ENCODE results near the gene RNF157.
"Not testable (repeated sequence)": the region's sequence is repeated elsewhere in the genome, so short reads cannot be mapped to it uniquely, and the experiment has no call there.

Gene RNF157

DNA sequence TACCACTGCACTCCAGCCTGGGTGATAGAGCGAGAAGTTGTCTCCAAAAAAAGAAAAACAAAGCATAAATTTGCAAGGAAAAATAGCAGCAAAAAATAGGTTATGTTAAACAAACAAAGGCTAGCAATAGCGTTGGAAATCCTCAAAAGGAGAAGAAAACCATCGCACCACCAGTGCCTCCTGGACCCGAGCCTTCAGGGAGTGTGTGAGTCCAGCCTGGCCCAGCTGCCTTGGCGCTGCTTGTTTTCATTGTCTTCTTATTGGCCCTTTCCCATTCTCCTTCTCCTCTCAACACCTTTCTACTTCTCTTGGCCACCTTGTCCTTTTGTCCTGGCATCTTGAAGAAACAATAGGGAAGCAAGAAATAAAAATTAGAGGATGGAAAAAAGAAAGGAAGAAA lies 20.4 kb upstream of the RNF157 start:
- Histone ChIP-seq H3K36me3 (ENCODE audit: control insufficient read depth, insufficient read depth, low read length, severe bottlenecking) (no peaks in the 10 kb centered on the region), H3K4me3 (ENCODE audit: low read length) (no peak overlapping the region), H3K9me3 (ENCODE audit: control insufficient read depth, low read length) (no peaks in the 10 kb centered on the region), H3K9ac (ENCODE audit: low read length) (no peak overlapping the region), H3K27me3 (replicated peaks; ENCODE audit: control insufficient read depth, insufficient read depth, low read length) (no peaks in the 10 kb centered on the region), H3K4me1 (ENCODE audit: control insufficient read depth, insufficient read depth, low read length) (peaks cover 25% of the 10 kb centered on the region)
- DNase-seq (ENCODE audit: low read depth): no peak

DNA sequence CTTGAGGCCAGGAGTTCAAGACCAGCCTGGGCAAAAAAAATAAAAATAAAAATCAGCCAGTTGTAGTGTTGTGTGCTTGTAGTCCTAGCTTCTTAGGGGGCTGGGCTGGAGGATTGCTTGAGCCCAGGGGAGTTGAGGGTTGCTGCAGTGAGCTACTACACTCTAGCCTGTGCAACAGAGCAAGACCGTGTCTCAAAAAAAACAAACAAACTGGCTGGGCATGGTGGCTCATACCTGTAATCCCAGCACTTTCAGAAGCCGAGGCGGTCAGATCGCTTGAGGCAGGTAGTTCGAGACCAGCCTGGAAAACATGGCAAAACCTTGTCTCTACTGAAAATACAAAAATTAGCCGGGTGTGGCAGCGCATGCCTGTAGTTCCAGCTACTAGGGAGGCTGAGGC lies 19.9 kb upstream of the RNF157 start:
- Histone ChIP-seq H3K9me3 (ENCODE audit: control insufficient read depth, low read length) (no peaks in the 10 kb centered on the region), H3K27me3 (replicated peaks; ENCODE audit: control insufficient read depth, insufficient read depth, low read length) (no peaks in the 10 kb centered on the region), H3K4me3 (ENCODE audit: low read length) (no peak overlapping the region), H3K4me1 (ENCODE audit: control insufficient read depth, insufficient read depth, low read length) (peaks cover 25% of the 10 kb centered on the region), H3K36me3 (ENCODE audit: control insufficient read depth, insufficient read depth, low read length, severe bottlenecking) (no peaks in the 10 kb centered on the region), H3K9ac (ENCODE audit: low read length) (no peak overlapping the region)
- no peak for DNase-seq (ENCODE audit: low read depth)

DNA sequence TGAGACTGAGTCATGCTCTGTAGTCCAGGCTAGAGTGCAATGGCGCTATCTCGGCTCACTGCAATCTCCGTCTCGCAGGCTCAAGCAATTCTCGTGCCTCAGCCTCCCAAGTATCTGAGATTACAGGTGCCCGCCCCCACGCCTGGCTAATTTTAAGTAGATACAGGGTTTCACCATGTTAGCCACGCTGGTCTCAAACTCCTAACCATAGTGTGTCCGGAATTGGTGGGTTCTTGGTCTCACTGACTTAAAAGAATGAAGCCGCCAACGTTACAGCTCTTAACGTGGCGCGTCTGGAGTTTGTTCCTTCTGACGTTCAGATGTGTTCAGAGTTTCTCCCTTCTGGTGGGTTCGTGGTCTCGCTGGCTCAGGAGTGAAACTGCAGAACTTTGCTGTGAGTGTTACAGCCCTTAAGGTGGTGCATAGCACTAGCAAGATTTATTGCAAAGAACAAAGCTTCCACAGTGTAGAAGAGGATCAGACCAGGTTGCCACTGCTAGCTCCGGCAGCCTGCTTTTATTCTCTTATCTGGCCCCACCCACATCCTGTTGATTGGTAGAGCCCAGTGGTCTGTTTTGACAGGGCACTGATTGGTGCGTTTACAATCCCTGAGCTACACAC lies 16.2 kb upstream of the RNF157 start:
- DNase-seq (ENCODE audit: low read depth); H3K36me3 ChIP-seq (ENCODE audit: control insufficient read depth, insufficient read depth, low read length, severe bottlenecking); H3K27me3 ChIP-seq (replicated peaks; ENCODE audit: control insufficient read depth, insufficient read depth, low read length); H3K9ac ChIP-seq (ENCODE audit: low read length); H3K9me3 ChIP-seq (ENCODE audit: control insufficient read depth, low read length); H3K4me3 ChIP-seq (ENCODE audit: low read length): not testable (repeated sequence)
- peaks cover 36% of the 10 kb centered on the region for H3K4me1 ChIP-seq (ENCODE audit: control insufficient read depth, insufficient read depth, low read length)

DNA sequence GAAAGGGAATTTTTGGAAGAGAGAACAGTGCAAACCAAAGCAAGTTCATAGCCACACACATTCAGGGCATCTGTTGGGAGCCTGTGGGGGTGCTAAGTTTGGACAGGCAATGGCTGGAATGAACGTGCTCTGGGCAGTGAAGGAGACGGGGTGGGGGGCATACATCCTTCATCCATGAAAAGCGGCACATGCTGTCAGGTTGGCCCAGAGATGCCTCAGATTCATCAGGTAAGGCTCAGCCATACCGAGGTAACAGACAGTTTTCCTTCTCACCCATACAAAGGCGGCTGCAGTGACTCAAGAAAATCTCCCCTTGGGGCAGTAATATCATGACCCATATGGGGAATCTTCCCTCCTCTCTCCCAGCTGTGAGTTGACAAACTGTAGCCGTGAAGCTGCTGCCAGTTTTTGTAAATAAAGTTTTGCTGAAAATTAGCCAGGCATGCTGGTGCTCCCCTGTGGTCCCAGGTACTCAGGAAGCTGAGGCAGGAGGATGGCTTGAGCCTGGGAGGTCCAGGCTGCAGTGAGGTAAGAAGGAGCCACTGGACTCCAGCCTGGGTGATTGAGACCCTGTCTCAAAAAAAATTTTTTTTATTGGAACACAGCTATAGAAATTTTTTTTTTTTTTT lies 15.6 kb upstream of the RNF157 start:
- DNase-seq (ENCODE audit: low read depth): no peak
- Histone ChIP-seq H3K9ac (ENCODE audit: low read length) (no peak overlapping the region), H3K27me3 (replicated peaks; ENCODE audit: control insufficient read depth, insufficient read depth, low read length) (no peaks in the 10 kb centered on the region), H3K4me1 (ENCODE audit: control insufficient read depth, insufficient read depth, low read length) (peaks cover 43% of the 10 kb centered on the region), H3K4me3 (ENCODE audit: low read length) (no peak overlapping the region), H3K36me3 (ENCODE audit: control insufficient read depth, insufficient read depth, low read length, severe bottlenecking) (no peaks in the 10 kb centered on the region), H3K9me3 (ENCODE audit: control insufficient read depth, low read length) (no peaks in the 10 kb centered on the region)

DNA sequence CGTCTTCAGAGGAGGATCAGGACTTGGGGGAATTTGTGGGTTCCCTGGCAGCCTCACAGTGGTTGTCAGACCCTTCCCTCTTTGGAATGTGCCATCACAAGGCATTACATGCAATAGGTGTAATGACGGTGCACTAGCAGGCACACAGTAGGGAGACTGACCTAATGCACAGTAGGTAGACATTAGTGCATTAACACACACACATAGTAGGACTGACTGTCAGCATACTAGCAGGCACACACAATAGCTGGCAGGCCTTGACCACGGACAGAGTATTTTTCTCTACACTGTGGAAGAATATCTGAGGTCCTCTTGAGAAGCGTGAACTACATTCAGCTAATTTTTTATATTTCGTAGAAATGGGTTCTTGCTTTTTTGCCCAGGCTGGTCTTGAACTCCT lies 14.0 kb upstream of the RNF157 start:
- no peaks in the 10 kb centered on the region for H3K9me3 ChIP-seq (ENCODE audit: control insufficient read depth, low read length)
- no peak for DNase-seq (ENCODE audit: low read depth)
- H3K4me3 ChIP-seq (ENCODE audit: low read length): no peak overlapping the region
- H3K36me3 ChIP-seq (ENCODE audit: control insufficient read depth, insufficient read depth, low read length, severe bottlenecking): no peaks in the 10 kb centered on the region
- H3K9ac ChIP-seq (ENCODE audit: low read length): no peak overlapping the region
- no peaks in the 10 kb centered on the region for H3K27me3 ChIP-seq (replicated peaks; ENCODE audit: control insufficient read depth, insufficient read depth, low read length)
- H3K4me1 ChIP-seq (ENCODE audit: control insufficient read depth, insufficient read depth, low read length): peaks cover 39% of the 10 kb centered on the region

DNA sequence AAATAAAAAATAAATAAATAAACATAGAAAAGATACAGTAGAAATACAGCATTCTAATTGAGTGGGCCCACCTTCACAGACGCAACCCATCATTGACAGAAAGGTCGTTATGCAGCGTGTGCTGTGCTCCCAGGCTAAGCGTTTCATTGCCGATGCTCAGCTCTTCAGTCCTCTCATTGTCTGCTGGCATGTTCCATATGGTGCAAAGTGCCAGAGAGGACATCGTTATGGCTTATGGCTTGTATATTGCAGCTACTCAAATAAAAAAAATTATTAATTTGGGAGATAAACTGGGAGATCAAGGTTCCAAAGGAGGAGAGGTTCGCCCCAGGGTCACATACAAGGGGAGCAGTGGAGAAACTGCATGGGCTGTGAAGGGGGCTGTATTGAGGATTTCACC lies 13.5 kb upstream of the RNF157 start:
- H3K4me1 ChIP-seq (ENCODE audit: control insufficient read depth, insufficient read depth, low read length): peaks cover 36% of the 10 kb centered on the region
- no peak overlapping the region for H3K9ac ChIP-seq (ENCODE audit: low read length)
- H3K9me3 ChIP-seq (ENCODE audit: control insufficient read depth, low read length): no peaks in the 10 kb centered on the region
- no peak for DNase-seq (ENCODE audit: low read depth)
- H3K4me3 ChIP-seq (ENCODE audit: low read length): no peak overlapping the region
- no peaks in the 10 kb centered on the region for H3K36me3 ChIP-seq (ENCODE audit: control insufficient read depth, insufficient read depth, low read length, severe bottlenecking)
- H3K27me3 ChIP-seq (replicated peaks; ENCODE audit: control insufficient read depth, insufficient read depth, low read length): no peaks in the 10 kb centered on the region

DNA sequence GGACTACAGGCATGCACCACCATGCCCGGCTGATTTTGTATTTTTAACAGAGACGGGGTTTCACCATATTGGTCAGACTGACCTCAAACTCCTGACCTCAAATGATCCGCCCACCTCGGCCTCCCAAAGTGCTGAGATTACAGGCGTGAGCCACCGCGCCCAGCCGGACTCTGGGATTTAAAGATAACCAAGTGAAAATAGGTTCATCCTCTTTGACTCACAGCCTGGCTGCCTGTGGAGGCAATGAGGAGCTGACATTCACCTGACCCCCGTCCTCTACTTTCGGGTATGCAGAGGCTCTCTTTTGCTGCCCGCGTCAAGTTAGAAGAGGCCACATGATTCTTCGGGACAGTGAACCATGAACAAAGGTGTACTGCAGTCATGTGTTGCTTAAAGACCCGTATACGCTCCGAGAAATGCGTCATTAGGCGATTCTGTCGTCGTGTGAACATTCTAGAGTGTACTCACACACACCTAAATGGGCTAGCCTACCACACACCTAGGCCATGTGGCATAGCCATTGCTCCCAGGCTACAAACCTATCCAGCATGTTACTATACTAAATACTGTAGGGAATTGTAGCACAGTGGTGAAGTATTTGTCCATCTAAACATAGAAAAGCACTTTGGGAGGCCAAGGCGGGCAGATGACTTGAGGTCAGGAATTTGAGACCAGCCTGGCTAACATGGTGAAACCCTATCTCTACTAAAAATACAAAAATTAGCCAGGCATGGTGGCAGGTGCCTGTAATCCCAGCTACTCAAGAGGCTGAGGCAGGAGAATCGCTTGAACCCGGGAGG lies 12.9 kb upstream of the RNF157 start:
- H3K27me3 ChIP-seq (replicated peaks; ENCODE audit: control insufficient read depth, insufficient read depth, low read length); H3K9me3 ChIP-seq (ENCODE audit: control insufficient read depth, low read length); H3K36me3 ChIP-seq (ENCODE audit: control insufficient read depth, insufficient read depth, low read length, severe bottlenecking); DNase-seq (ENCODE audit: low read depth): not testable (repeated sequence)
- Histone ChIP-seq H3K9ac (ENCODE audit: low read length) (peak overlapping the region; percentile 79), H3K4me1 (ENCODE audit: control insufficient read depth, insufficient read depth, low read length) (peaks cover 30% of the 10 kb centered on the region), H3K4me3 (ENCODE audit: low read length) (peak overlapping the region; percentile 50)

DNA sequence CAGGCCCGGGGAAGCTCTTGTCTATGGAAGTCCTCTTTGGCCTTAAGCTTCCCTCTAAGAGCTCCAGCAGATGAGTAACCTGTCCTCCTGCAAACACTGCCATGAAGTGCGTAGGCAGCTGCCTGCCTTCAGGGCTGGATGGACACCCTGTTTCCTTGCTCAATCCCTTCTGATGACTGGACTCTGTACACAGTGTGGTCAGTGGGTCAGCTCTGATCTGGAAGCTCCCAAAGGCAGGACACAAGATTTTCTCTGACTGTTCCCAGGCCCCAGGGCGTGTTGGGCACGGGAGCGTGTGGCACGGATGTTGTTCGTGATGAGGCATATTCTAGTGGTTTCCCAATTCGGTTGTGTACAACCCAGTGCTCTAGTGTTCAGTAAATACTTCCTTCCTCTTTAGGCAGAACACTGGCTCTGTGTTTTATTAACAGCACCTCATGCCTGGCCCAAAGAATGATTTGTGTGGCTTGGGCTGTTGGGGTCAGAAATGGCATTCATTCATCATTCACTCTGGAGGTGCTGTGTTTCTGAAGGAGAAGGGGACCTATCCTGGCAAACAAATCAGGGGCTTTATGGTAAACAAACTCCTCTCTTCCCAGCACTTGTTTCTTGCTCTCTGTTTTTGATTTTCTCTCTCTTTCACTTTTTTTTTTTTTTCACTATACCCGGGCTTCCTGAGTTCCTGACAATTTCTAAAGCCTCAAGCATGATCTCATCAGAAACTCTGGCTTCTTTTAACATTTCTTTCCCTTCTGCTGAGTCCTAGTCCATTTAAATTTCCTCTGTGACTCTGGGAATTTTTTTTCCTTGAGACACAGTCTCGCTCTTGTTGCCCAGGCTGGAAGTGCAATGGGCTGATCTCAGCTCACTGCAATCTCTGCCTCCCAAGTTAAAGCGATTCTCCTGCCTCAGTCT lies 12.0 kb upstream of the RNF157 start:
- H3K27me3 ChIP-seq (replicated peaks; ENCODE audit: control insufficient read depth, insufficient read depth, low read length): no peaks in the 10 kb centered on the region
- peak overlapping the region; percentile 50 for H3K4me3 ChIP-seq (ENCODE audit: low read length)
- DNase-seq (ENCODE audit: low read depth): peak; percentile 95
- no peaks in the 10 kb centered on the region for H3K9me3 ChIP-seq (ENCODE audit: control insufficient read depth, low read length)
- H3K9ac ChIP-seq (ENCODE audit: low read length): peak overlapping the region; percentile 79
- no peaks in the 10 kb centered on the region for H3K36me3 ChIP-seq (ENCODE audit: control insufficient read depth, insufficient read depth, low read length, severe bottlenecking)
- H3K4me1 ChIP-seq (ENCODE audit: control insufficient read depth, insufficient read depth, low read length): peaks cover 36% of the 10 kb centered on the region

DNA sequence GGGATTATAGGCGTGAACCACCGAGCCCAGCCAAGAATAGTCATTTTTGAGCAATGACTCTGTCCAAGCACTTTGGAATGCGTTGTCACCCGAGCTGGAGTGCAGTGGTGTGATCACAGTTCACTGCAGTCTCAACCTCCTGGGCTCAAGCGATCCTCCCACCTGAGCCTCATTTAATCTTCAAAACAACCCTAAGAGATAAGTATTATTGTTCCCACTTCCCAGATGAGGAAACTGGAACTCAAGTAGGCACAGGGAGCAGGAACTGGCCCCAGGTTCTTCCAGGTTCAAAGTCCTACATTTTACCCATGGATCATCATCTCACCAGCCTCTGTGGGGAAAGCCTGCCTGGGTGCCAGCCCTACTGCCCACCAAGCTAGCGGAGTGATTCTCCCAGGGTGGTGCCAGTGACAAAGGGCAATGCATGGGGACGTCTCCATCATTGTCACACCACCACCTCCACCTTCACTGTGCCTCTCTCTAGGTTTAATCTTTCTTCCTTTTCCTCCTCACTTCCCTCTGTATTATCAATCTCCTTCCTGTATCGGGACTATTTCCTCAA lies 11.3 kb upstream of the RNF157 start:
- Histone ChIP-seq H3K9ac (ENCODE audit: low read length) (peak overlapping the region; percentile 40), H3K27me3 (replicated peaks; ENCODE audit: control insufficient read depth, insufficient read depth, low read length) (no peaks in the 10 kb centered on the region), H3K9me3 (ENCODE audit: control insufficient read depth, low read length) (no peaks in the 10 kb centered on the region), H3K36me3 (ENCODE audit: control insufficient read depth, insufficient read depth, low read length, severe bottlenecking) (no peaks in the 10 kb centered on the region), H3K4me3 (ENCODE audit: low read length) (no peak overlapping the region), H3K4me1 (ENCODE audit: control insufficient read depth, insufficient read depth, low read length) (peaks cover 42% of the 10 kb centered on the region)
- no peak for DNase-seq (ENCODE audit: low read depth)

DNA sequence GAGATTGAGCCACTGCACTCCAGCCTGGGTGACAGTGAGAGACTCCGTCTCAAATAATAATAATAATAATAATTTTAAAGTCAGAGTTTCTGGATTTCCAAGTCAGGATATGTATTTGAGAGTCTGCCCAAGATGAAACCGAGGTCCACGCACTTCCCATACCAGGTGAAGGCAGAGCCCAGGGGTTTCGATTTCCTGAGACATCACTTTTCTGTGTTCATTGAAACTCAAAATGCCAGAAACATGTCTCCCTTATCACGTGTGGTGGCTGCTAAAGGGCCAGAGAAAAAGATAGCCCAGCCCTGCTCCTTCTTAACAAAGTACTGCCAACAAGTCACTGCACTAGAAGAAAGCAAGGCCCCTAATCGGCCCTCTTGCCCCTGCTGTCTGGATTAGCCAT lies 9.8 kb upstream of the RNF157 start:
- Histone ChIP-seq H3K9ac (ENCODE audit: low read length) (no peak overlapping the region), H3K4me1 (ENCODE audit: control insufficient read depth, insufficient read depth, low read length) (peaks cover 50% of the 10 kb centered on the region), H3K4me3 (ENCODE audit: low read length) (no peak overlapping the region), H3K27me3 (replicated peaks; ENCODE audit: control insufficient read depth, insufficient read depth, low read length) (no peaks in the 10 kb centered on the region), H3K36me3 (ENCODE audit: control insufficient read depth, insufficient read depth, low read length, severe bottlenecking) (no peaks in the 10 kb centered on the region), H3K9me3 (ENCODE audit: control insufficient read depth, low read length) (no peaks in the 10 kb centered on the region)
- DNase-seq (ENCODE audit: low read depth): no peak

Measured in adipocyte (in vitro differentiated cells).